Esophagus squamous epithelium (tissue), 4 donors: Measurements from ENCODE around the gene MXRA8.

Experiments
- CTCF ChIP-seq, 6 experiments: fragments of 450-650 bp in 4 of 6; fragments of 200-600 bp in 2 of 6; sonication (generic) in 2 of 6; IDR thresholded peaks; one replicate each; pipeline ENCODE4 v1.5.1; 2016 to 2019; ENCODE audit warnings: antibody characterized with exemption in 6 of 6, mild to moderate bottlenecking in 4 of 6, moderate library complexity in 4 of 6
- POLR2A ChIP-seq, 4 donors: fragments of 450-650 bp; IDR thresholded peaks; one replicate each; pipeline ENCODE4 v1.6.1; 2017; ENCODE audit warnings: antibody characterized with exemption in 4 of 4, mild to moderate bottlenecking in 4 of 4, moderate library complexity in 3 of 4

DNA sequence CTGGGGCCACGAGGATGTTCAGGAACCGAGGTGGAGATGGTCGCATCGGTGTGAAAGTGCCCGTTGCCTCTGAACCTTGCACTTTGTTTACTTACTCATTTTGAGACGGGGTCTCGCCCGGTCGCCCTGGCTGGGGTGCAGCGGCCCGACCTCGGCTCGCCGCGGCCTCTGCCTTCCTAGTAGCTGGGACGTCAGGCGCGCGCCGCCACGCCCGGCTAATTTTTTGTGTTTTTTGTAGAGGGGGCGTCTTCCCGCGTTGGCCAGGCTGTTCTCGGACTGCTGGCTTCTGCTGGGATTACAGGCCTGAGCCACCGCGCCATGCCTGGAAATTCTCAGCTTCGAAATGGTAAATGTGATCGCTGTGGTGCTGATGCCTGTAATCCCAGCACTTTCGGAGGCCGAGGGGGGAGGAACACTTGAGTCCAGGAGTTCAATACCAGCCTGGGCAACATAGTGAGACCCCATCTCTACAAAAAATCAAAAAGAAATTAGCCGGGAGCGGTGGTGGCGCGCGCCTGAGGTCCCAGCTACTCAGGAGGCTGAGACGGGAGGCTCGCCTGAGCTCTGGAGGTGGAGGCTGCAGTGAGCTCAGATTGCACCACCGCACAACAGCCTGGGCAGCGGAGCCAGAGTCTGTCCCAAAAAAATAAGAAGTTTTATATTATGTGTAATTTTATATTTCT is 49.4 kb upstream of the MXRA8 start:
- no peak for TF ChIP-seq POLR2A (IDR thresholded peaks at IDR 0.05)
- TF ChIP-seq CTCF (IDR thresholded peaks at IDR 0.05): peak in 1 of 6 experiments; percentile 4
